BLaER1 treated with 17β-estradiol and CSF1 and Interleukin-3, amounts not matched to agents 10 nM and 100 nM (cell line): Measurements from ENCODE around the gene KIF16B.
A peak's percentile ranks its signal among the peaks of the same experiment; 100 is the strongest.

Source experiments
- H3K27ac ChIP-seq, 11 experiments: shearing (Covaris generic); formaldehyde crosslinking; 2 replicates each; pipeline ENCODE4 v1.8.1; 2022
- H3K27me3 ChIP-seq, 11 experiments: shearing (Covaris generic); formaldehyde crosslinking; 2 replicates each; pipeline ENCODE4 v1.8.1; 2022
- H3K36me3 ChIP-seq, 11 experiments: shearing (Covaris generic); formaldehyde crosslinking; 2 replicates each; pipeline ENCODE4 v1.8.1; 2022
- H3K4me1 ChIP-seq, 10 experiments: shearing (Covaris generic); formaldehyde crosslinking; 2 replicates each; pipeline ENCODE4 v1.8.1; 2022
- H3K4me2 ChIP-seq, 11 experiments: shearing (Covaris generic); formaldehyde crosslinking; 2 replicates each; pipeline ENCODE4 v1.8.1; 2022
- H3K4me3 ChIP-seq, 10 experiments: shearing (Covaris generic); formaldehyde crosslinking; 2 replicates each; pipeline ENCODE4 v1.8.1; 2022
- H3K9ac ChIP-seq, 11 experiments: shearing (Covaris generic); formaldehyde crosslinking; 2 replicates each; pipeline ENCODE4 v1.8.1; 2022
- H3K9me3 ChIP-seq, 11 experiments: shearing (Covaris generic); formaldehyde crosslinking; replicated peaks in 1 of 11; 2 replicates each; pipeline ENCODE4 v1.8.1; 2022
- H4K20me1 ChIP-seq, 11 experiments: shearing (Covaris generic); formaldehyde crosslinking; 2 replicates each; pipeline ENCODE4 v1.8.1; 2022
- Cebpa-rat ChIP-seq, 11 experiments: shearing (Covaris generic); IDR thresholded peaks; 2 replicates each; pipeline ENCODE4 v1.8.1; 2022

The KIF16B gene

GRCh38 chr20:16491294-16491905, 81.8 kb downstream of the KIF16B start:
- Histone ChIP-seq H3K9me3 (peaks cover 0 to 8% (median 0%) of the 10 kb centered on the region in 11 experiments; a peak in 1 of 22 replicates), H4K20me1 (no peaks in the 10 kb centered on the region), H3K9ac (peak overlapping the region in 3 of 11 experiments; percentile 5 to 45 (median 21); a peak in 3 of 22 replicates), H3K36me3 (peaks cover 22 to 94% (median 78%) of the 10 kb centered on the region in 11 experiments), H3K4me1 (peaks cover 19 to 23% (median 21%) of the 10 kb centered on the region in 10 experiments), H3K4me2 (peak overlapping the region; percentile 55 to 80 (median 73)), H3K27ac (peak overlapping the region in 8 of 11 experiments; percentile 13 to 54 (median 40); a peak in 16 of 22 replicates), H3K27me3 (no peaks in the 10 kb centered on the region), H3K4me3 (no peak overlapping the region)
- TF ChIP-seq Cebpa-rat (IDR thresholded peaks at IDR 0.05) = no peak

- Histone ChIP-seq H4K20me1 (no peaks in the 10 kb centered on the region), H3K36me3 (peaks cover 19 to 93% (median 72%) of the 10 kb centered on the region in 11 experiments), H3K4me3 (no peak overlapping the region), H3K4me1 (peaks cover 19 to 23% (median 21%) of the 10 kb centered on the region in 10 experiments), H3K27ac (peak overlapping the region in 8 of 11 experiments; percentile 13 to 54 (median 40); a peak in 15 of 22 replicates), H3K9ac (peak overlapping the region in 3 of 11 experiments; percentile 5 to 45 (median 21); a peak in 4 of 22 replicates), H3K27me3 (no peaks in the 10 kb centered on the region), H3K9me3 (peaks cover 0 to 8% (median 0%) of the 10 kb centered on the region in 11 experiments; a peak in 1 of 22 replicates), H3K4me2 (peak overlapping the region; percentile 55 to 80 (median 73))
- TF ChIP-seq Cebpa-rat (IDR thresholded peaks at IDR 0.05) = no peak
Observed at GRCh38 chr20:16490696-16491095, 82.6 kb downstream of the KIF16B start.

- Histone ChIP-seq H3K27ac (no peak overlapping the region), H3K4me1 (peaks cover 19 to 26% (median 22%) of the 10 kb centered on the region in 10 experiments), H3K9me3 (peaks cover 0 to 8% (median 0%) of the 10 kb centered on the region in 11 experiments; a peak in 2 of 22 replicates), H3K9ac (no peak overlapping the region), H3K36me3 (peaks cover 8 to 92% (median 71%) of the 10 kb centered on the region in 11 experiments), H4K20me1 (no peaks in the 10 kb centered on the region), H3K4me2 (no peak overlapping the region), H3K27me3 (no peaks in the 10 kb centered on the region), H3K4me3 (no peak overlapping the region)
- TF ChIP-seq Cebpa-rat (IDR thresholded peaks at IDR 0.05) = no peak
Observed at GRCh38 chr20:16488616-16489015, 84.6 kb downstream of the KIF16B start.

- peaks cover 0 to 8% (median 0%) of the 10 kb centered on the region in 11 experiments; a peak in 2 of 22 replicates for H3K9me3 ChIP-seq
- H3K4me3 ChIP-seq = no peak overlapping the region
- H3K27ac ChIP-seq = no peak overlapping the region
- no peak overlapping the region for H3K9ac ChIP-seq
- peaks cover 19 to 31% (median 23%) of the 10 kb centered on the region in 10 experiments for H3K4me1 ChIP-seq
- no peaks in the 10 kb centered on the region for H4K20me1 ChIP-seq
- H3K27me3 ChIP-seq = no peaks in the 10 kb centered on the region
- H3K4me2 ChIP-seq = no peak overlapping the region
- H3K36me3 ChIP-seq = peaks cover 8 to 92% (median 66%) of the 10 kb centered on the region in 11 experiments
- no peak for TF ChIP-seq Cebpa-rat (IDR thresholded peaks at IDR 0.05)
Observed at GRCh38 chr20:16488086-16488485, 85.2 kb downstream of the KIF16B start.

- no peak for TF ChIP-seq Cebpa-rat (IDR thresholded peaks at IDR 0.05)
- no peaks in the 10 kb centered on the region for H3K27me3 ChIP-seq
- H3K4me3 ChIP-seq = no peak overlapping the region
- no peak overlapping the region for H3K4me2 ChIP-seq
- H3K36me3 ChIP-seq = peaks cover 14 to 93% (median 66%) of the 10 kb centered on the region in 11 experiments
- no peak overlapping the region for H3K27ac ChIP-seq
- H4K20me1 ChIP-seq = no peaks in the 10 kb centered on the region
- H3K9ac ChIP-seq = no peak overlapping the region
- peaks cover 0 to 5% (median 0%) of the 10 kb centered on the region in 11 experiments; a peak in 2 of 22 replicates for H3K9me3 ChIP-seq
- peaks cover 14 to 34% (median 20%) of the 10 kb centered on the region in 10 experiments for H3K4me1 ChIP-seq
Observed at GRCh38 chr20:16486532-16486931, 86.7 kb downstream of the KIF16B start.

GRCh38 chr20:16485401-16485800, 87.8 kb downstream of the KIF16B start:
- Histone ChIP-seq H3K27ac (no peak overlapping the region), H3K36me3 (peaks cover 14 to 98% (median 67%) of the 10 kb centered on the region in 11 experiments), H3K4me1 (peaks cover 2 to 22% (median 9%) of the 10 kb centered on the region in 10 experiments), H3K4me3 (no peak overlapping the region), H4K20me1 (no peaks in the 10 kb centered on the region), H3K9ac (no peak overlapping the region), H3K4me2 (no peak overlapping the region), H3K9me3 (peaks cover 0 to 5% (median 0%) of the 10 kb centered on the region in 11 experiments; a peak in 2 of 22 replicates), H3K27me3 (no peaks in the 10 kb centered on the region)
- no peak for TF ChIP-seq Cebpa-rat (IDR thresholded peaks at IDR 0.05)

- Histone ChIP-seq H3K4me3 (no peak overlapping the region), H3K9me3 (peaks cover 0 to 10% (median 6%) of the 10 kb centered on the region in 11 experiments; a peak in 8 of 22 replicates), H3K27me3 (no peaks in the 10 kb centered on the region), H4K20me1 (no peaks in the 10 kb centered on the region), H3K4me1 (peaks cover 1 to 26% (median 12%) of the 10 kb centered on the region in 10 experiments), H3K36me3 (peaks cover 9 to 95% (median 70%) of the 10 kb centered on the region in 11 experiments; a peak in 21 of 22 replicates), H3K27ac (no peak overlapping the region), H3K9ac (no peak overlapping the region), H3K4me2 (peak overlapping the region in 6 of 11 experiments; percentile 11 to 48 (median 37); a peak in 8 of 22 replicates)
- TF ChIP-seq Cebpa-rat (IDR thresholded peaks at IDR 0.05) = no peak
Observed at GRCh38 chr20:16483024-16483423, 90.2 kb downstream of the KIF16B start.

- peaks cover 5 to 84% (median 59%) of the 10 kb centered on the region in 11 experiments; a peak in 20 of 22 replicates for H3K36me3 ChIP-seq
- no peak overlapping the region for H3K4me2 ChIP-seq
- no peak overlapping the region for H3K27ac ChIP-seq
- H3K9ac ChIP-seq = no peak overlapping the region
- H3K27me3 ChIP-seq = no peaks in the 10 kb centered on the region
- peaks cover 12 to 36% (median 23%) of the 10 kb centered on the region in 10 experiments for H3K4me1 ChIP-seq
- no peak overlapping the region for H3K4me3 ChIP-seq
- H4K20me1 ChIP-seq = no peaks in the 10 kb centered on the region
- no peak for TF ChIP-seq Cebpa-rat (IDR thresholded peaks at IDR 0.05)
- peaks cover 0 to 10% (median 6%) of the 10 kb centered on the region in 11 experiments; a peak in 8 of 22 replicates for H3K9me3 ChIP-seq
Observed at GRCh38 chr20:16481977-16482376, 91.3 kb downstream of the KIF16B start.

- H3K36me3 ChIP-seq = peaks cover 5 to 62% (median 43%) of the 10 kb centered on the region in 11 experiments; a peak in 19 of 22 replicates
- no peaks in the 10 kb centered on the region for H3K27me3 ChIP-seq
- no peak overlapping the region for H3K27ac ChIP-seq
- H4K20me1 ChIP-seq = no peaks in the 10 kb centered on the region; a peak in 1 of 22 replicates
- no peak overlapping the region for H3K4me3 ChIP-seq
- peaks cover 0 to 10% (median 6%) of the 10 kb centered on the region in 11 experiments; a peak in 8 of 22 replicates for H3K9me3 ChIP-seq
- TF ChIP-seq Cebpa-rat (IDR thresholded peaks at IDR 0.05) = no peak
- H3K9ac ChIP-seq = no peak overlapping the region
- peaks cover 14 to 48% (median 30%) of the 10 kb centered on the region in 10 experiments for H3K4me1 ChIP-seq
- H3K4me2 ChIP-seq = no peak overlapping the region
Observed at GRCh38 chr20:16479666-16480065, 93.6 kb downstream of the KIF16B start.
